GM13976 (cell line): ENCODE measurements around the gene DNAJC10.

ENCODE experiments used
- DNase-seq: peaks from one replicate; pipeline ENCODE4 v3.0.0; 2012; ENCODE audit warnings: low spot score
- in situ Hi-C: fragments of 300-500 bp; cut with MboI; formaldehyde crosslinking; loops from one replicate; pipeline ENCODE4 v1.12.0; 2022; ENCODE audit warnings: low sequenced_read_pairs, mixed read lengths, inconsistent platforms; ENCODE audit not compliant: unreplicated experiment
- TF ChIP-seq, protein P1 (sequence below): IDR thresholded peaks from 2 replicates; pipeline ENCODE4 v1.5.1; 2012; ENCODE audit warnings: borderline replicate concordance, mild to moderate bottlenecking; ENCODE audit not compliant: insufficient read depth; ENCODE audit errors: extremely low read depth, missing control alignments, control extremely low read depth

Gene DNAJC10

GRCh38 chr2:182705761-182706160 lies 10.3 kb upstream of the DNAJC10 start:
- TF ChIP-seq, protein P1, sequence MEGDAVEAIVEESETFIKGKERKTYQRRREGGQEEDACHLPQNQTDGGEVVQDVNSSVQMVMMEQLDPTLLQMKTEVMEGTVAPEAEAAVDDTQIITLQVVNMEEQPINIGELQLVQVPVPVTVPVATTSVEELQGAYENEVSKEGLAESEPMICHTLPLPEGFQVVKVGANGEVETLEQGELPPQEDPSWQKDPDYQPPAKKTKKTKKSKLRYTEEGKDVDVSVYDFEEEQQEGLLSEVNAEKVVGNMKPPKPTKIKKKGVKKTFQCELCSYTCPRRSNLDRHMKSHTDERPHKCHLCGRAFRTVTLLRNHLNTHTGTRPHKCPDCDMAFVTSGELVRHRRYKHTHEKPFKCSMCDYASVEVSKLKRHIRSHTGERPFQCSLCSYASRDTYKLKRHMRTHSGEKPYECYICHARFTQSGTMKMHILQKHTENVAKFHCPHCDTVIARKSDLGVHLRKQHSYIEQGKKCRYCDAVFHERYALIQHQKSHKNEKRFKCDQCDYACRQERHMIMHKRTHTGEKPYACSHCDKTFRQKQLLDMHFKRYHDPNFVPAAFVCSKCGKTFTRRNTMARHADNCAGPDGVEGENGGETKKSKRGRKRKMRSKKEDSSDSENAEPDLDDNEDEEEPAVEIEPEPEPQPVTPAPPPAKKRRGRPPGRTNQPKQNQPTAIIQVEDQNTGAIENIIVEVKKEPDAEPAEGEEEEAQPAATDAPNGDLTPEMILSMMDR = no peak
- in situ Hi-C loops = no loop called here
- DNase-seq = no peak

GRCh38 chr2:182706751-182707150 lies 9.3 kb upstream of the DNAJC10 start:
- no peak for DNase-seq
- TF ChIP-seq, protein P1 = no peak
- in situ Hi-C loops = no loop called here

DNA sequence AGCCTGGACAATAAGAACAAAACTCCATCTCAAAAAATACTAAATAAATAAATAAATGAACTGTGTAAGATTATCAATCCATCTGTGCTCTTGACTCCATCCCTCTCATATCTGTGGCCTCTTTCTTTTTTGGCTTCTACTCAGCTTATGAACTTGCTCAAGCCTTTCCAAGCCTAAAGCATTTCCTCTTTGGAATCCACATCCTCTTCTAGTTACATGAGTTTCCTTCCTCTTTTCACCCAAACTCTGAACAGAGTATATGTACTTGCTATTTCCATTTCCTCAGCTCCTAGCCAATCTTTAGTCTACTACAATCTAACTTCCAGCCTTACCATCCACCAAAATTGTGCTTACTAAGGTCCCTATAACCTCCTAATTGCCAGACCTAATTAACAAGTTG lies 2.5 kb upstream of the DNAJC10 start:
- TF ChIP-seq, protein P1 = no peak
- no peak for DNase-seq
- in situ Hi-C loops = no loop called here

DNA sequence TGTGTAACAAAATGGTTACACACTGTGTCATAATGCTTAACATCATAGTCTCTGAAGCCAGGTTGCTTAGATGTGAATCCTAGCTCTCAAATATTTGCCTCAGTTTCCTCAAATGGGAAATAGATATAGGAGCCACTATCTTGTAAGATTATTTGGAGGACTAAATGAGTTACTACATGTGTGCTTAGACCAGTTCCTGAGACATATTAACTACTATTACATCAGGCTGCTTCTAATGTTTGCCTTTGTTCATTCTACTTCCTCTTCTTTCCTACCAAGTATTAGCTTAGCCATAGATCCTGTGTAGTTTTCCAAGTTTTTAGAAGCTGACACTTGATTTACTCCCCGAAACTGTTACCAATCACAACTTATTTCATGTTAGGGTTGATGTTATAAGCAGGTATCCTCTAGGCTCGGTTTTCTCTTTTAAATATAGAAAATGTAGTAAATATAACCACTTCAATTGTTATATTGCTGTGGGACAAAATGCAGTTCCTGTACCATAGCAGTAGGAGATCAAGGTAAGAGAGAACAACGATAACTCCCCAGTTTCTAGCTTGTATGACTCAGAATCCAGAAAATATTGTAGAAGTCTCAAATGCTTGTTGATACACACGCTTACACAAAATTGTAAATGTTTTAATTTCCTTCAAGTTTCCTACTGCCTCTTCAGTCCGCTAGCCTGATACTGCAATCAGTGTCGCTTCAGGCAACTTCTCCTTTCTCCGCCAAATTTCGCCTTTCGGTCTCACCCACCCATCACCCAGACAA lies 751 bp upstream of the DNAJC10 start:
- TF ChIP-seq, protein P1 = no peak
- in situ Hi-C loops = no loop called here
- no peak for DNase-seq

- DNase-seq = no peak
- TF ChIP-seq, protein P1 = no peak
- in situ Hi-C loops = no loop called here
Measured at GRCh38 chr2:182716650-182716979, 558 bp downstream of the DNAJC10 start.

DNA sequence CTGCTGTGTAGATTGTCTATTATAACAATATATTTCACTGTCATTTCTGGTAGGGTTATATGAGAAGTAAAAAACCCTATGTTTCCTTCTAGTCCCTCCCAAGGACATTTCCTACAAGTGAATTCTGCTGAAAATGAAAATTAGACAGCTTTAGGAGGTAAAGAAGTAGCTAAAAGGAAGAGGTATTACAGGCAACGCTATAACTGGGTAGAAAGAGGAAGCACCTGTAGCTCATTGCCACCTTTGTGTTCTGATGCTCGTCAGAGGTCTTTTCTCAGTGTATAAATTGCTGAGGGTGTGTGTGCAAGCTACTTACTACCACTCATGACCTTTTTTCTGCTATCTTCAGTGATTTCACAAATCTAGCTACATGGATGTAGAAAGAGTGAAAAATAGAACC lies 1.4 kb downstream of the DNAJC10 start:
- in situ Hi-C loops = no loop called here
- TF ChIP-seq, protein P1 = no peak
- DNase-seq = peak; percentile 37
